Stimulated activated CD4-positive, alpha-beta T cell treated with anti-CD3 and anti-CD28 coated beads, Interleukin-1b, Interleukin-23, amount 100 ng/mL, for 24 hours (primary cell): ENCODE data around the gene TRMT44.

Source experiments
- DNase-seq, 4 experiments: peaks; one replicate each; pipeline ENCODE4 v3.0.0-alpha.2; 2020; ENCODE audit warnings: low read depth in 4 of 4, low spot score in 1 of 4

TRMT44 gene

GRCh38 chr4:8440492-8441311 lies at the start of gene TRMT44, which contains the start of gene ACOX3:
TRMT44 (plus strand) TSS chr4:8440777; CDS start chr4:8440823, 46 bp downstream.
ACOX3 (minus strand) TSS chr4:8440723; CDS start chr4:8416521, 24,202 bp downstream.
- DNase-seq = peak; percentile 87 to 96 (median 90)

- DNase-seq = no peak
Measured at GRCh38 chr4:8391071-8391470, 49.5 kb upstream of the TRMT44 start.

GRCh38 chr4:8391972-8392371 lies 48.6 kb upstream of the TRMT44 start:
- no peak for DNase-seq

GRCh38 chr4:8392591-8393190 lies 47.9 kb upstream of the TRMT44 start:
- DNase-seq = no peak

- DNase-seq = no peak
Measured at GRCh38 chr4:8393593-8394038, 47.0 kb upstream of the TRMT44 start.

- no peak for DNase-seq
Measured at GRCh38 chr4:8394061-8394519, 46.5 kb upstream of the TRMT44 start.

- DNase-seq = no peak
Measured at GRCh38 chr4:8394806-8395205, 45.8 kb upstream of the TRMT44 start.

- no peak for DNase-seq
Measured at GRCh38 chr4:8395504-8396296, 44.9 kb upstream of the TRMT44 start.

- DNase-seq = no peak
Measured at GRCh38 chr4:8396762-8397406, 43.7 kb upstream of the TRMT44 start.

GRCh38 chr4:8398347-8398746 lies 42.2 kb upstream of the TRMT44 start:
- no peak for DNase-seq

GRCh38 chr4:8399298-8399697 lies 41.3 kb upstream of the TRMT44 start:
- no peak for DNase-seq

GRCh38 chr4:8400632-8401325 lies 39.8 kb upstream of the TRMT44 start:
- DNase-seq = no peak

GRCh38 chr4:8401665-8402064 lies 38.9 kb upstream of the TRMT44 start:
- DNase-seq = no peak

- no peak for DNase-seq
Measured at GRCh38 chr4:8402181-8402597, 38.4 kb upstream of the TRMT44 start.

- no peak for DNase-seq
Measured at GRCh38 chr4:8402640-8403039, 37.9 kb upstream of the TRMT44 start.

- DNase-seq = peak in 3 of 4 experiments; percentile 28 to 40 (median 37)
Measured at GRCh38 chr4:8403173-8403753, 37.3 kb upstream of the TRMT44 start.

- no peak for DNase-seq
Measured at GRCh38 chr4:8403976-8404375, 36.6 kb upstream of the TRMT44 start.

GRCh38 chr4:8404791-8405515 lies 35.6 kb upstream of the TRMT44 start:
- DNase-seq = no peak

- DNase-seq = no peak
Measured at GRCh38 chr4:8405516-8405875, 35.1 kb upstream of the TRMT44 start.
